ENCODE results near the gene ASB18.
"Not testable (repeated sequence)": the region's sequence is repeated elsewhere in the genome, so short reads cannot be mapped to it uniquely, and the experiment has no call there.

ASB18 gene

DNA sequence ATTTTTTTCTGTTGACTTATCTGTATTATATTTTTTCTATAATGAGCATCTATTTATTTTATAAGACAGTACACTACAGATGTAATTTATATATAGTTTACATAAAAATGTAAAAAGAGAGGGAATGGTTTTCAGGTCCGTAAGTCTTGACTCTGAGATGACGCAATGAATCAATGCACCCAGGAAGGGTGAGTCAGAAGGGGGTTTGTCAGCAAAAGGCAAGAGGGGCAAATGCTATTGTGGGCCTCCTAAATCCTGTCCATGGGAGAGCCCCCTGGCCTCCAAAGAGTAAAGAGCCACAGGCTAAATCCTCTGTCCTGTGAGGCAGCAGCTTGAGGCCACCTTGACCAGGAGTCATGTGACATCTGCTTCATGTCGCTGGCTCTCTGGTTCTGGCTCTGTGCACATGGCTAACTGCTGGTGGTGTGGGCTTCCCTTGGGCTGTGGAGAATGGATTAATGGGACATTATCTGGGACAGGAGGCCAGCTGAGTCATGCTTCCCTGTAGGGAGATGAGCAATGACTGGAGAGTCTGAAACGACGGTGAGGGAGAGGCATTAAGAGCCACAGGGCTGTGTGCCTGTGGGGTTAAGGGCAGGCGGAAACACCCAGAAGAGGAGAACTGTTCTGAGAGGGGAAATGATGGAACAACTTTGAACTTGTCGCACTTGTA, 22.8 kb upstream of the ASB18 start:
- no peak for DNase-seq (ENCODE audit: low read depth in 2 of 2)

DNA sequence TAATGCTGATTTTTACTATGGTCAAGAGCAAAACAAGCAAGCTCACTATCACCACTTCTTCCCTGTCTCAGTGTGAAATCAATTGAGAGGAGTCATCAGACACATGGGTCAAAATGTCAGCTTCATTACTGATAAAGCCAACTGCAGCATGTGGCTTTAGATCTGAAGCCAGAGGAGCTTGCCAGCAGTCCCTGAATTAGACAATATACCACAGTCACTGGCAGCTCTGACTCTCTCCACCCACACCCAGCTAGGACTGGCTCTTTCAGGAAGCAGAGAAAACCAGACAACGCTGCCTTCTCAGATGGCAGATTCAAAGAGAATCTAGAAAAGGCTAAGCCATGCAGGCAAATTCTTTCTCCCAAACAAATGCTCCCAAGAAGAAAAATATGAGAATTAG, 20.0 kb upstream of the ASB18 start:
- DNase-seq (ENCODE audit: low read depth in 2 of 2) = no peak

DNA sequence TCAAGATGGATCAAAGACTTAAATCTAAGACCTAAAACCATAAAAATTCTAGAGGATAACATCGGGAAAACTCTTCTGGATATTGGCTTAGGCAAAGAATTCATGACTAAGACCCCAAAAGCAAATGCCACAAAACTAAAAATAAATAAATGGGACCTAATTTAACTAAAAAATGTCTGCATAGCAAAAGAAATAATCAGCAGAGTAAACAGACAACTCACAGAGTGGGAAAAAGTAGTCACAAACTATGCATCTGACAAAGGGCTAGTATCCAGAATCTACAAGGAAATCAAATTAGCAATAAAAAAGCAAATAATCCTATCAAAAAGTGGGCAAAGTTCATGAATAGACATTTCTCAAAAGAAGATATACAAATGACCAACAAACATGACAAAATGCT, 18.2 kb upstream of the ASB18 start:
- DNase-seq (ENCODE audit: low read depth in 2 of 2) = no peak

DNA sequence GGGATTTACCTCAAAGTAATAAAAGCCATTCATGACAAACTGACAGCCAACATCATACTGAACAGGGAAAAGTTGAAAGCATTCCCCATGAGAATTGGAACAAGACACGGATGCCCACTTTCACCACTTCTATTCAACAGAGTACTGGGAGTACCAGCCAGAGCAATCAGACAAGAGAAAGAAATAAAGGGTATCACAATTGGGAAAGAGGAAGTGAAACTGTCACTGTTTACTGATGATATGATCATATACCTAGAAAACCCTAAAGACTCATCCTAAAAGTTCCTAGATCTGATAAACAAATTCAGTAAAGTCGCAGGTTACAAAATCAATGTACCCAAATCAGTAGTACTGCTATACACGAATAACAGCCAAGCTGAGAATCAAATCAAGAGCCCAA, 17.2 kb upstream of the ASB18 start:
- DNase-seq (ENCODE audit: low read depth in 2 of 2) = no peak

DNA sequence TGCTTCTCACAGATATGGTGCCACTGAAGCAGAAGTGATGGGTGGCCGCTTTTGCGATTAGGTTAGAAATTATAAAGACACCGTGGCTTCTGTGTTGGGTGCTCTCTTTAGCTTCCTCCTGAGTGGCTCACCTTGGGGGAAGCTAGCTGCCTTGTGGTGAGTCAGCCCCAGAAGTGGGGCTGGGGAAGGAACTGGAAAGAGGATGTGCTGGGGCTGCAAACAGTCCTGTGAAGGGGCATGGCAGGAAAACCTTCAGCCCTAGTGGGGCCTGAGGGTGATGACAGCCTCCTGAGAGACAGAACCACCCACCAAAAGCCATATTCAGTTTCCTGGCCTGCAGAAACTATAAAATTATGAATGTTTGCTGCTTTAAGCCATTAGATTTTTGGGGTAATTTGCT, 8.9 kb upstream of the ASB18 start:
- DNase-seq (ENCODE audit: low read depth in 2 of 2) = no peak

DNA sequence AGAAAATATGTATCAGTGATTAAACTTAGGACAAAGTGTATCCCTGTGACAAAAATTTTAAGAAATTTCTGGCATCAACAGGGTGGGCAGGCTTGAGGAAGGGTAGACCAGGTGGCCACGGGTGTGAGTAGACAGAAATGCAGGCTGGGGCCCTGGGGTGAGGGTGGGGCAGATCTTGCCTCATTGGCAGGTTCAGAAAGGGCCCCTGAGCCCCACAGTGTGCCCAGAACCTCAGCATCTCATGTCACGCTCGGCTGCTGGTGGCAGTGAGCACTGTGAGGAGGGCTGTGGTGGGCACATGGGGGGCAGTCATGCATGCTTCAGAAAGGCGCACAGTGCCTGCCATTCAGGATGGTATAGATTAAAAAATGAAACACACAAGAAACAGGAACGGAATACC, 7.6 kb upstream of the ASB18 start:
- no peak for DNase-seq (ENCODE audit: low read depth in 2 of 2)

DNA sequence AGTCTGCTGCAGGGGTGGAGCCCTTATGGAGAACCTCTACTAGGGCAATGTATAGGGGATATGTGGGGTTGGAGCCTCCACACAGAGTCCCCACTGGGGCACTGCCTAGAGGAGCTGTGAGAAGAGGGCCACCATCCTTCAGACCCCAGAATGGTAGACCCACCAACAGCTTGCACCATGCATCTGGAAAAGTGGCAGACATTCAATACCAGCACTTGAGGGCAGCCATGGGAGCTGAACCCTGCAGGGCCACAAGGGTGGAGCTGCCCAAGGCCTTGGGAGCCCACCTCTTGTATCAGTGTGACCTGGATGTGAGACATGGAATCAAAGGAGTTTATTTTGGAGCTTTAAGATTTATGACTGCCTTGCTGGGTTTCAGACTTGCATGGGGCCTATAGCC, 5.7 kb upstream of the ASB18 start:
- not testable (repeated sequence) for DNase-seq (ENCODE audit: low read depth in 2 of 2)

DNA sequence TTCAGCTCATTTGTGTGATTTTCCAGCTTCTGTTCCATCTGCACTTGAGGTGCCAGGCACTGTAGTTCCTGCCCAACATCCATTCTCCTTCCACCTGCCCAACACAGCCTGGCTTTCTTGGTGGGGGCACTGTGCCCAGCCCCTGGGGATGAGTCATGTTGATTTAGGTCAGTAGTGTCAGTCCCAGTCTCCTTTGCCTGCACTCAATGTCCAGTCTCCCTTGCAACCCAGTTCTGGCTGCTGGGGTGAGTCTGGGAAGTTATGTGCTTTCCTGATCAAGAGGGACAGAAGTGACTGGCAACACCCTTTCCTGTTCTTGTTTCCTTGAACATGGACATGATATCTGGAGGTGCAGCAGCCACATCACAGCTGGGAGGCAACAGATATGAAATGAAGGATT, 1.5 kb upstream of the ASB18 start:
- DNase-seq (ENCODE audit: low read depth in 2 of 2) = no peak

DNA sequence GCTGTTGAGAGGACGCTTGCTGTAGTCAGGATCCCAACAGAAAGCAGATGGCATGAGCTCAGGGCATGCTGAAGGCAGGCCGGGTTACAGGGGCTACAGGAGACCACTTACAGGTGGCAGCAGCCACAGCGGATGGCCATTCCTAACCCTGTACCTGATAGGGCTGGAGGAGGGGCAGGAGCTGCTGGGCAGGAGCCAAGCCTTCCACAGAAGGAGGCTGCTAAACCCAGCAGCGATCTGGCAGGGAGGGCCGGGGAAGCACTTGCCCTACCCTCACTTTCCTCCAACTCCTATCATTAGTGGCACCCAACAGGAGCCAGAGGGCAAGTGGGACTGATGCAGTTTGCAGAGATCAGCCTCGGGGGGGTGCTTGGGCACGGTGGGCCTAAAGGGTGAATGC, 2.0 kb downstream of the ASB18 start:
- no peak for DNase-seq (ENCODE audit: low read depth in 2 of 2)

DNA sequence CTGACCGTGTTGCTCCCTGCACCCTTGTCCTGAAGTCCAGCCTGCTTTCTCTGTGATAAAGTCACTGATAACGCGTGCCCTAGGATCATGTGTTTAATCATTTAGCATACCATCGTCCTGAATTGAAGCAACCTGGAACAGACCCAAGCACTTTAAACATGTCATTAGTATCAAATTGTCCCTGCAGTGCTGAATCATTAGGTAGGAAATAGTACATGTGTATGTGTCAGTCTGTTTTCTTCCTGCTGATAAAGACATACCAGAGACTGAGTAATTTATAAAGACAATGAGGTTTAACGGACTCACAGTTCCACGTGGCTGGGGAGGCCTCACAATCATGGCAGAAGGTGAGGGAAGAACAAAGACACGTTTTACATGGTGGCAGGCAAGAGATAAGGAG, 2.8 kb downstream of the ASB18 start:
- DNase-seq (ENCODE audit: low read depth in 2 of 2) = no peak

DNA sequence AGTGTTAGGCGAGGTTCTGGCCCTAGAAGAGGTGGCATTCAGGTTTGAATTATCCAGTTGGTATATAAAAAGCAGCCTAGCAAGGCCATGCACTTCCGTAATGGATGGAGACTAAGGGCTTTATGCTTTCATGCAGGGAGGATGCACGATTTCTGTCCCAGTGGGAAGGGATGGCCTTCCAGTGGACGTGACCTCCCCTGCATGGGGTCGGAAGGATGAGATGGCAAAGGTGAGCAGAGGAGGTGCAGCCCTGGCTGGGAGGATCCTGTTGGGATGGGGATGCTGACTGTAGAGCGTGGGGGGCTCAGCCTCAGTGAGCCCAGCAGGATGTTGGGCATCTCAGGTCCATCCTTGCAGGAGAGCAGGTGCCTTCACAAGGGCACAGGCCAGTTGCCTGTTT, 4.8 kb downstream of the ASB18 start:
- DNase-seq (ENCODE audit: low read depth in 2 of 2) = no peak

DNA sequence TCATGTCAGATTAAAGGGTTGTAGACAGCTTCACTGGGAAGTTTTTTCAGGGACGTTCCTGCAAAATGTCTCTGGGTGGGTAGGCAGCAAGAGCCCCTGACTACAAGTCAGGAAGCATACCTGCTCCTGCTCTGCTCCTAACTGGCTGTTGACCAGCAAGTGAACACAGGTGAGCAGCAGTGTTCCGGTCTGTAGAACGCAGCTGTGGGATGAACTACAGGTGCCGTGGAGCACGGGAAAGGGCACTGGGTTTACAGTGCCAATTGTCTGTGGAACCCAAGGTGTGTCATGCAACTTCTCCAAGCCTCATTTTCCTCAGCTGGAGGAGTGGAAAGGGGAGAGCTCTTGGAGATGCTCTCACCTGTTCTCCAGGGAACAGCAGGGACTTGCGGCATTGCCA, 6.6 kb downstream of the ASB18 start:
- no peak for DNase-seq (ENCODE audit: low read depth in 2 of 2)

DNA sequence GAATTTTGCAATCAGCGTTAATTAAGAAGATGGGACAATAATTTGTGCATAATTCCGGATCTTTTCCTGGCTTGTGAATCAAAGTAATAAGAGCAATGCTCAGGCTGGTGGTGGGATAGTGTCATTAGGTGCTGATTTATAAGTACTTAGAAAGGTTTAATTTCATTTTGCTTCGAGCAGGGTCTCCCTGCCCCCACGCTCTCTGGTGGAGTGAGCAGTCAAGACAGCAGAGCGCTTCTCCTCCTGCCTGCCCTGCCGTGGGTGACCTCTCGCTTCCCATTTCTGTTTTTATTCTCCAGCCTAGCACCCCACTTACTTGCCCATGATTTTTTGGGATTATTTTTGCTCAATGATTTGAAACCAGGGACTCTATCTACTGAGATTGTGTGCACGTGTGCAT, 7.1 kb downstream of the ASB18 start:
- DNase-seq (ENCODE audit: low read depth in 2 of 2) = no peak

DNA sequence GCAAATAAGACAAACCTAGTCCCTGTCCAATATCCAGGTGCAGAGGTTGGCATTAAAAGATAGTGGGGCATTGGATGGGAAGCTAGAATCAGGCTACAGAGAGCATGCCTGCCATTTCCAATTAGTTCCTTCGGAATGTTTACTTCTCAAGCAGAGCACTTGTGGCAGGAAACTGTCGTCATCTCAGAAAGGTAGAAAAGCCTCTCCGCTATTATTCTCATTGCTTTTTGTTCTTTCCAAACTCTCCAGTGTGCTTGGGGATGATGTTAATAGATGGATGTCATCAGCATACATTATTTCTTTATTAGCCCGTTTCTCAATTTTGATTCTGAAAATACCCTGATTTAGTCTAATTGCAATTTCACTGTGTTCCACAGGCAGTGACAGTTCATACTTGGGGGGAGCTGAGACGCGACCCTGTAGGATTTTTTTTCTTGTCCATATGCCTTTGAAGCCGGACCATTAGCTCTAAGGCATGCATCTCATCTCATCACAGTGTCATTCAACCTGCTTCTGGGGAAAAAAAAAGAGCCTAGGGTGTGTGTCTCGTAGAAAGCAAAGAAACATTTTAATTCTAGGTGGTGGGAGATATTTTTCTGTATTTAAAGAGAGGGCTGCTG, 7.7 kb downstream of the ASB18 start:
- no peak for DNase-seq (ENCODE audit: low read depth in 2 of 2)

DNA sequence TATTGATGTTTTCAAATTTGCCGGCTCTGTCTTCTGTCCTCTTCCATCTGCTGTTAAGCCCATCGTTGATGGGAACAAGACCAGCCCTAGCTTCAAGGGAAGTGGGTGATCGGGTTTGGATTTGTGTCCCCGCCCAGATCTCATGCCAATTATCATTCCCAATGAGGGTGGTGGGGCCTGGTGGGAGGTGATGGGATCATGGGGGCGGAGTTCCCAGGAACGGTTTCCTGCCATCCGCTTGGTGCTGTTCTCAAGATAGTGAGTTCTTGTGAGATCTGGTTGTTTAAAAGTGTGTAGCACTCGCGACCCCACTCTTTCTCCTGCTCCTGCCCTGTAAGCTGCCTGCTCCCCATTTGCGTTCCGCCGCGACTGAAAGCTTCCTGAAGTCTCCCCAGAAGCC, 9.5 kb downstream of the ASB18 start:
- no peak for DNase-seq (ENCODE audit: low read depth in 2 of 2)

DNA sequence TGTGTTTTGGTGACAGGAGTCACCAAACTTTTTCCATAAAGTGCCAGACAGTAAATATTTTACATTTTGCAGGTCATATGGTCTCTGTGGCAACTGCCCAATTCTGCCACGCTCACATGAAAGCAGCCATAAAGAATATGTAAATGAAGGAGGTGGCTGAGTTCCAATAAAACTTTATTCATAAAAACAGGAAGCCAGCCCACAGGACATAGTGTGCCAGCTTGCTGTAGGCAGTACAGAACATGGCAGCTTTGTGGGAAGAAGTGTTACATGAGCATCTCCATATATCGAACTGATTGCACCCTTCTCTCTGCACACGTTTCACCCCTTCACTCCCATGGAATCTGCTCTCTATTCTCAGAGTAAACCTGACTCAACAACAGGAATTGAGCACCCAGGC, 10.2 kb downstream of the ASB18 start:
- no peak for DNase-seq (ENCODE audit: low read depth in 2 of 2)

DNA sequence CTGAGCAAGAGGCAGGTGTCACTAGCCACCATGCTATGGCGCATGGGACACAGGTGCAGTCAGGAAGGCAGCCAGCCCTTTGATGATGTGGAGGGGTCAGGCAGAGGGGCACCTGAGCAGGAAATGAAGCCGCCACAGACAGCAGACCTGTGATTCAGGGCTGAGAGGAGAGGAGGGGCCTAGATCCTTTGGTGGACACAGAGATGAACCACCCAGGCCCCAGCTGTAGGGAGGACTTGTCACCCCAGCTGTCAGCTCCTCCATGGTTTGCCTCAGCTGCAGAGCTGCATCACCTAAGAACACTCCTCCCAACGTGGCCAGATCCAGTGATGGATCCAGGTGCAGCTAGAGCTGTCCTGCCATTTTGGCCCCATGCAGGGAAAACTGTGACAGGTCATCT, 11.6 kb downstream of the ASB18 start:
- DNase-seq (ENCODE audit: low read depth in 2 of 2) = no peak

DNA sequence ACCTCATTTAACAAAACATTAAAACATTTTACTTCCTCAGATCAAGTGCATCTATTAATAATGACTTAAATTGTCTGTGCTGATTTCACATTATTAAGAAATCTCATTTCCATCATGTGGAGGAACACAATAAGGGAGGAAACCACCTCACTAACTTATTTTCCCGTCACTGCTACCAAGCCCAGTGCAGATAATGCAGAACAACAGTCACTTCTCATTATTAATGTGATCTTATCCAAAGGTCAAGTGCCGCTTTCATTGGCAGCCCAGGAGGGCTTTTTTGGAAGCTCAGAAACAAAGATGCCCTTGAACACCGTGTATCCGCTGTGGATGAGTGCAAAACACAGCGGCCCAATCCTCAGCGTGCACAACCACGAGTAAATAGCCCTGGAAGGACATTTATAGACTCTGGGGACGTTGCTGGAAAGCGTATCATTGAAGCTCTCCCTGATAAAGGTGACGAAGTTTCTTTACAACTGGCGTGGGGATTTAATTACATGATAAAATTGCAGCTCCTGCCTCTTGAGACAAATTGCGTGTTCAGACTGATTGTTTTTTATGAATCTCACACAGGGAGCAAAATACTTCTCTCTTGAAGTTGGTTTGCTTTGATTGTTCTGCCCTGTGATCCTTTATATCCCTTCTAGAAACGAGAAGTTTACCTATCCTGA, 13.2 kb downstream of the ASB18 start:
- DNase-seq (ENCODE audit: low read depth in 2 of 2) = no peak

DNA sequence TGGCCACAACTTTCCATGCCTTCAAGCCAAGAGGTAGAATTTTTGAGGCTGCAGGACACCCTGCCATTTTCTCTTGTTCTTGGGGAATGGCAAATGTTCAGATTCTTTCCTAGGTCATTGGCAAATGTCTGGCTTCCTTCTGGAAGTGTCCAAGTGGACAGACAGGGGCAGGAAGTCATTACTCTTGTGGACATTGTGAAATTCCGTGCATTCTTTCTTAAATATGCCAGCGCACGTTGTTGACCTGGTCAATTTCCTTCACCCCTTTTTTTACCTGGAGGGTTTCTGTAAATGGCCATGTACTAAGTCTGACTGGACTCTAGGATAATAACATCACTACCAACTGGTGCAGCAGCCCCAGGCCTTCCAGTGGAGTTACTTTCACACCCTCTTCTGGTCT, 13.9 kb downstream of the ASB18 start:
- no peak for DNase-seq (ENCODE audit: low read depth in 2 of 2)

DNA sequence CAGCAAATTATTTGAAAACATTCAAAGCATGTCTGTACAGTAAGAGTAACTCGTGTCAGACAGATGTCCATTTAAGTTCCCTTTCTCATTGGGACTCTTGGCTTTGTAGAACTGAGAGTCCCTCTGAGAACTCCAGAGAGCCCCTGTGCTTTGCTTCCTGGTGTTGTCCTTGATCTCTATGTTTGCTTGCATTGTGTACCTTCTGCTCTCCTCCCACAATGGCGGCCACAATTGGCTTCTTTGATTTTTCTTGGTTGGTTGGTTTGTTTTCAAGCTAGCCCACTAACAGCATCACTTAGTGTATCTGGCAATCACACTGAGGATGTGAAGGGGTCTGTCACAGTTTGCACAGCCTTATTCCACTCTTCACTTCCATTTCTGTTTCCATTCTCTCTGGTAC, 15.1 kb downstream of the ASB18 start:
- DNase-seq (ENCODE audit: low read depth in 2 of 2) = no peak

DNA sequence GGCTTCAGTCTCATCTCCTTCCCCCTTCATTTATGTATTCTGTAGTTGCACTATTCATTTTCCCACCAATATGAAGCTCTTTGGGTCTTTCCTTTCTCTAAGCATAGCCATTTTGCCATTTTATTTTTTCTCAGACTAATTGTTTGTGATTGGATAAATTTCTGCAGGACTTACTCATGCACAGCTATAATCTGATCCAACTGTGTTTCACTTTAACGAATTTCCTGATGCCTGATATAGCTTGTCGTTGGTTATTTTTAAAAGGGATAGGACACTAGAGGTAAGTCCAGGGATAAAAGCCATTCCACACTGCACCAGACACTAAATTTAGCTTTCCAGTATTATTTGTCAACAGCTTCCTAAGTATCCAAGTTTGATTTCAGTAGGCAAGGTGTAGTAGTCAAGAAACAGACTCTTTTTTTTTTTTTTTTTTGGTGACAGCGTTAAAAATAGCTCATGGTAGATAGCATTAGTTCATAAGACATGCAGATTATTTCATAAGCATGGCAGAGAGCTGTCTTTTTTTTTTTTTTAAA, 17.4 kb downstream of the ASB18 start:
- no peak for DNase-seq (ENCODE audit: low read depth in 2 of 2)

DNA sequence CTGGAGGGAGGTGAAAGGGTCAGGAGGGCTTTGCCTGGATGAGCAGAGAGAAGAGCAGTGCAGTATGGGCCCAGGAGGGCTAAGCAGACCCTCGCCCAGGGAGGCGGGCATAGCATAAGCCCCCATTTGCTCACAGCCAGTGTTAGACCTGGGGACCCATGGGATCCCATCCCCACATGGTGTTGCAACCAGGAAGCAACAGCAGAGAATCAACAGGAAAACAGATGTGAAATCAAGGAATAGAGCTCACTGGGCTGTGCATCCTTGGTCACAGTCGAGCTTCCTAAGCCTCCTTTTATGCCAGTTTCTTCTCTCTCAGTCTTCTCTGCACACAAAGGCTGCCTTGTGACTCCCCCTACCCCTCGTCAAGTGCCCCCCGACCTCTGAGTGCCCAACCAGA, 19.9 kb downstream of the ASB18 start:
- DNase-seq (ENCODE audit: low read depth in 2 of 2) = no peak

DNA sequence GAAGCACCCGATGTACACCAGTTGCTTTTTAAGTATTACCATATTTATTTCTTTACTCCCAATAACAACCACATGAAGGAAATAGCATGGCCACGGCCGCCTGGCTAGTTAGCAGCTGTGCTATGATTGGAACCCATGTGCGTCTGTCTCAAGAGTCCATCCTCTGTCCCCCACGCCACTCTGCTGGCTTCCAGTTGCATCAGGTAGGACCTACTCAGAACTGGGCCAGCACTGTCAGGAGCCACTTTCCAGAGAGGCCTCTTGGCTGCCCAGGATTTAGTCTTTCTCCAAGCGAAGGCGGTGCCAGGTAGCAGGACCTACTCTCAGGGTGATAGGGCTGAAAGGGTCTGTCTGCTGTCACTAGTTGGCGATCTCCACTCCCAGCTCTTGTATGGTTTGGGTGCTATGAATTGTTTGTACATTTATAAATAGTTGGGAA, 22.1 kb downstream of the ASB18 start:
- DNase-seq (ENCODE audit: low read depth in 2 of 2) = no peak

Data from stimulated activated CD4-positive, alpha-beta T cell treated with anti-CD3 and anti-CD28 coated beads, Interleukin-1b, Interleukin-23, amount 100 ng/mL, for 1 hour (primary cell).